ENCODE measurements around the gene BCL10.

Gene BCL10

DNA sequence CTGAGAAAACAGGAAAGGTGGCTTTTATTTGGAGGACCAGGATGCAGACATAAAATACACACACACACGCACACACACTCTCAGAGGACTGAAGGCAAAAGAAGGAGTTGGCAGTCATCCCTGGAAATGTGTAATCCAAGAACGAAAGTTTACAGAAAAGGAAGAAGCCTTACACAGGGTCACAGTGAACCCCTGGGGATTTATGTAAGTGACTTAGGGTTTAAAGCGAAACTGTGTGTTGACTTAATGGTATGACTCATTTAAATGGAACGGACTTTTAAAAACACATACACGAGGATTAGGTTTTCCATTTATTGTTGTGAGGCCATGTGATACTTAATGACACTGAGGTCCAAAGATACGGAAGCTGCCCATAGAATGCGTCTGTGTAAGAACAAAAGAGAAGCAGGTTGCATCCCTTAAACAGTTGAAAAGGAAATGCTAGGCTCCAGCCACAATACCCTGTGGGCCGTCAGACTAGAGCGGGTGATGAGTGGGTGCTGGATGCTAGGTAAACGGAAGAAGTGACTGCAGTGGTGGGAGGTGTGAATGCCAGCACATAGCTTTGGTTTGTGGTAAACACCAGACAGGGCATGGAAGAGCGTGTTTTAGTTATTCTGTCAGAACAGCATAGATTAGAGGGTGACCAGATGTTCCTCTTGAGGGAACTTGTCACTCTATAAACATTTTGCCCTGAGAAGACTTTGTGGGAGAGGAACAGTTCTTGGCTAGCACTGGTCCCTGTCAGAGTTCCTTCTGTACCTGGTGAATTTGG lies 21.6 kb upstream of the BCL10 start:
- DNase-seq, result no peak

DNA sequence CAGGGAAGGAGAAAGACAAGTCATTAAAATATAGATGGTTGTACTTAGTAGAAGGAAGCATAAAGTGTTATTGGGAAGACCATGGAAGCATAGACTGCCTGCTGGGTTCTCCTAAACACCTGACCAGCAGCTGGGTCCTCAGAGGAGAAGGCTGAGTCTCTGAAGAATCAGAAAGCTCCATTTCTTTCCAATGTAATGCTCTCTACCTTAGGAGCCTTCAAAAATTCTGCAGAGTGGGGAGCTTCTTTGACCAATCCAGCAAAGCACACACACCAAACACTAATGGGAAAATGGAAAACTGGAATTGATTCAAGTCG lies 21.1 kb upstream of the BCL10 start:
- DNase-seq, result no peak

GRCh38 chr1:85296980-85297379 lies 20.5 kb upstream of the BCL10 start:
- no peak for DNase-seq

DNA sequence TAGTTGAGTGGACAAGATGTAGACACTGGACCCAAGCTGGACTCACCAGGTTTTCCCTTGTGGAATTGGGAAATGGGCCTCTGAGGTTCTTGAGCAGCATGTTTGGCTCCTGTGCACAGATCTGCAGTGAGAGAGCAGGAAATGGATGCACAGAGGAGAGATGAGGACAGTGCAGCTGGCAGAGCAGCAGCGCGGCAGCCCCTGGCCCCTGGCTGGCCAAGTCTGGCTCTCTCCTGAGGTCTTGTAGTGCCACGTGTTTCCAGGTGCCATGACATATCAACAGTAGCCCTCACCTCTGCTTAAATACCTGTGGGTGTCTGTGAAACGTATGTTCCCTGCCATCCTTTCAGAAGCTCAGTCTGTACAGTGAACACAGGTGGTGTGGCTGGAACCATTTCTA lies 19.2 kb upstream of the BCL10 start:
- DNase-seq, result no peak

DNA sequence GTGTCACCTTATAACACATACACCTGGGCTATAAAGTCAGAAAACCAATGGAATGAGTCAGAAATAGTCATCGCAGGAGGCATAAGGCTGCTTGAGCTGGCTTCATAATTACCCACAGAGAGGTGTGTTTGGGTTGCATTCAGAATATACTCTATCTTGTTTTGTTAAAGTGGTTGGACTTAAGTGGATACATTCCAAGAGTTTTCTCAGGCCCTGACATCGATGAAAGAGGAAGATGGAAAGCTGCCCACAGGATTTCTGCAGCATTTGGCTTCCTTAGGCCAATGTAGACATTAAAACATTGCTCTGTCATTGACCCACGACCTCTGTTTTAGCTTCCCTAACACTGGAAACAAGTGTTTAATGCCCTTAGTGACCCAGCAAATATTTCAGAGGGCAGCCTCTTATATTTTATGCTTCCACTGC lies 18.6 kb upstream of the BCL10 start:
- DNase-seq, result no peak

DNA sequence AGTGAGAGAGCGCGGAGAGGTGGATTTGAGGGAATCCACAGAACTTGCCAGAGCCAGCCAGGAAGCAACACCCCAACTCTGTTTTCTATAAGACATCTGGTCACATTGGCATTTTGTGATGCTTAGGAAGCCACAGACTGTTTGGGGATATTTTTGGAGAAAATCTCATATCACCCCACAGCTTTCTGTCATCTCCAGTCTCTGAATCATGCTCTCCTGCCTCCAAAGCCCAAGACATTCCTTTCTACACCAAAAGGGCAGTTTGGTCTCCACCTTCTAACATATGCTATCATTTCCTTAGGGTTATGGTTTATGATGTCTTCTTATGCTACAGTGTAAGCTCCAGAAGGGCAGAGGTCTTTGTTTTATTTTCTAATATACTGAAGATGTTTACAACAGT lies 14.4 kb upstream of the BCL10 start:
- DNase-seq, result no peak

GRCh38 chr1:85289848-85290335 lies 13.5 kb upstream of the BCL10 start:
- no peak for DNase-seq

DNA sequence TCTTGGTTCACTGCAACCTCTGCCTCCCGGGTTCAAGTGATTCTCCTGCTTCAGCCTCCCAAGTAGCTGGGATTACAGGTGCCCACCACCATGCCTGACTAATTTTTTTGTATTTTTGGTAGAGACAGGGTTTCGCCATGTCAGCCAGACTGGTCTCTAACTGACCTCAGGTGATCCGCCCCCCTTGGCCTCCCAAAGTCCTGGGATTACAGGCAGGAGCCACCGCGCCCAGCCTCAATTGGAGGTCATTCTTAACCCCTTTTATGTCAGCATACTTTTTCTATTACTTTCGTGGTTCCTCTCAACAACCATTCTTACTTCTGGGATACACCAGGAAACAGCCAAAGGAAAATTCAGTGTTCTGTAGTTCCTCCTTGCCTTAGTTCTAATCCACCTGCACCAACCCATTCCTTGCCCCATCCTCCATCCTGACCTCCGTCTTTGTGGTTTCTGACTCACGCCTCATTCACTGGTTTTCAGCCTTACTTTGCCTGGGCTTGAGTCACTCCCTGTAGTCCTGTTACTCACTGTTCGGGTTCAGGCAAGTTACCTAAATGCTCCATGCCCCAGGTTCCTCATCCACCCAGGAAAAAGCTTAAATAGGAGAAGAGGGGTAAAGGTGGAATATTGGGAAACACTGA lies 12.9 kb upstream of the BCL10 start:
- DNase-seq, result no peak

DNA sequence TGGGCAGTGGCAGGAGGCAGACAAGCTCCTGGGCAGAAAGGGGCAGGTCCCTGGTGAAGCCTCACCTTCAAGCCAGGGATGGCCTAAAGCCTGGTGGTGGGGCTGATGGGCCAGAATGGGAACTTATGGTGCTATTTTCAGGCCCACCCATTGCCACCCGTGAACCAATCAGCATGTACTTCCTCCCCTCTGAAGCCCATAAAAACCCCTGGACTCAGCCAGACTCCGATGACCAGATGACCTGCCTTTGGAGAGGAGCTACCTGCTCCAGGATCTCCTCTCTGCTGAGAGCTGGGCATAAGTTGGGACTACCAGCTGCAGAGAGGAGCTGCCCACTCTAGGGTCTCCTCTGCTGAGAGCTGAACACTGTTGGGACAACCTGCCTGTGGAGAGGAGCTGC lies 7.8 kb upstream of the BCL10 start:
- DNase-seq, result no peak

GRCh38 chr1:85283475-85284199 lies 7.2 kb upstream of the BCL10 start:
- DNase-seq, result peak in 1 of 2 experiments; percentile 49

- peak in 1 of 2 experiments; percentile 25 for DNase-seq
Measured at GRCh38 chr1:85282424-85282823, 6.0 kb upstream of the BCL10 start.

GRCh38 chr1:85280636-85281035 lies 4.2 kb upstream of the BCL10 start:
- no peak for DNase-seq

DNA sequence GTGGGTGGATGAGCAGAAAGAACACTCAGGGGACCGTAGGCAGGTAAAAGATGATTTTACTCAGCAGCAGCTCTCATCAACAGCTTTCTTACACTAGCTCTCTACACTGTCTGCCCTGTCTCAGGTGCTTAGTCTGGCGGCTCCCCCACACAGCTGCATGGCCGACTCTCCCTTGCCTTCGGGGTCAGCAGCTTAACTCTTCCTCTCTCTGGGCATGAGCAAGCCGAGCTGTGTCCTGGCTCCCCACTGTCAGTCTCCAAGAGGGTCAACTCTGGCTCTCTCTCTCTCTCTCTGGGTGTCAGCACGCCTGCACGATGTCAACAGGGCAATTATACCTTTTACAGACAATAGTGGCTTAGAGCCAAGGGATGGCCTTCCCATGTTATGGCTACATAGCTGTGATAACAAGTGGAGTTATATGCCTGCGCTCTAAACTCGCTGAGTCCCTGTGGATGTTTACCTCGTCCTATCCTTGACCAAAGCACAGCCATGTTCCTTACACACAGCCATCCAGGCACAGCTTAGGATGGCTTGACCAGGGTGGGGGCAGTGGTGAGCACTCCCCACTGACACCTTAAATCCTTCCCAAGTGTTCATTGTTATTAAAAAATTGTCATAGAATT lies 3.1 kb upstream of the BCL10 start:
- DNase-seq, result no peak

GRCh38 chr1:85278853-85279314 lies 2.5 kb upstream of the BCL10 start:
- DNase-seq, result no peak

DNA sequence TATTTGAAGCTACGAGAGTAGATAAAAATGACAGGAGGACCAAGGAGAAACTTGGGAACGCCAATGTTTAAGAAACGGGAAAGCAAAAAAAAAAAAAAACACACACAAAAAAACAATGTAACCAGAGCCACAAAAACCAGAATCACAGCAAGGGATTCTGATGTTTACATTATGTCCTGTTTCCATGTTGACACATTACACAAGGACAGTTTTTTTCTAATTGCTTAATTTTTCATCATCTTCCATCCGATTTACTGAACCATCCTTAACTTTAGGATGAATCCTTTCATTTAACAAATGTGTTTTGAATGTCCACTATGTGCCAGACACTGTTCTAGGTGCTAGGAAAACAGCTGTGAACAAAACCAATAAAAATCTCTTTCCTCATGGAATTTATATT lies 1.4 kb upstream of the BCL10 start:
- DNase-seq, result no peak

GRCh38 chr1:85276978-85277639 lies 677 bp upstream of the BCL10 start:
- DNase-seq, result peak in 1 of 2 experiments; percentile 41

DNA sequence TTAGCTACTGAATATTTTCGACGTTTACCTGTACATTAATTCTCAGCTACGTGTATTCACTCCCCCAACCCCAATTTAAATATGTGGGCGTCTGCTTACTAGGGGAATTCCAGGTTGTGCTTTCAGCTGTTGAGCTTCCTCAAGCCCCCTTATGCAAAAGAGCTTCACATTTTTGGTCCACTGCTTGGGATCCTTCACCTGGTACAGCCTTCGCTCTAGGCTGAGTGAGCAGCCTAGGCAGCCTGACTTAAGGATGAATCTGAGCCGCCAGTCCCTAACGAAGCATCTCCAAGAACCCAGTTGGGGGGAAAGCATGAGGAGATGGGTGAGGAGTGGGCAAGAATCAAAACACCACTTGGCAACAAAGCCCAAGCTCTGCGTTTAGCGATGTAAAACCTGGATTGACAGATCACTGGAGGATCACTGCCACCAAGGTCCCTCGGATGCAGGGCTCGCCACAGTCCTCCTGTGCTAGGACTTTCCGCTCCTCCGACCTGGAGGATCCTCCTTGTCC lies 674 bp downstream of the BCL10 start:
- DNase-seq, result peak in 1 of 2 experiments; percentile 23

GRCh38 chr1:85274969-85275453 lies 1.4 kb downstream of the BCL10 start:
- no peak for DNase-seq

- no peak for DNase-seq
Measured at GRCh38 chr1:85273397-85273796, 3.0 kb downstream of the BCL10 start.

DNA sequence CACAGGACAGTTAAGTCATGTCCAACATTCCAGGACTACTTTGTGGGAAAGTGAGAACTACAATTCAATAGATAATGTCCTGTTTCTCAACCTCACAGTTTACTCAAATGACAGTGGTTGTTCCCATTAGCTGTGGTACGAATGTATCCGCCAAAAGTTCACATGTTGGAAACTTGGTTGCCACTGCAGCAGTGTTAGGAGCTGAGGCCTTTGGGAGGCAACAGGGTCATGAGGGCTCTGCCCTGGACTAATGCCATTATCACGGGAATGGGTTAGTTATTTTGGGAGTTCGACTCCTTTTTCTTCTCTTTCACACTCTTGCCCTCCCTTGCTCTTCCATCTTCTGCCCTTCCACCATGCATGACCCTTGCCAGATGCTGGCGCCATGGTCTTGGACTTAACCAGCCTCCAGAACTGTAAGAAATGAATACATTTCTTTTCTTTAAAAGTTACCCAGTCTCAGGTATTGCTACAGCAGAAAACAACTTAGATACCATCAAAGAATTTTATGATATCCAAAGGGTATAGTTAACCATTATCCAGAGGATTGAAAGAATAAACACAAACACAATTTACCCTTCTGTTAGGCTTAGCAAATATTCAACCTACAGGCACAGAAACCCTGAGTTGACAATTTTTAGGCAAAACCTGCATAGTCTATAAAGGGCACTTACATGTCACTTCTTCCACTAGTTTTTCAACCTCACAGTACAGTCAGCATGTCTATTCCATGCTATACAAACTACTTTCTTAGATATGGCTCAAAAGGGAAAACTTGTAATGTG lies 7.4 kb downstream of the BCL10 start:
- no peak for DNase-seq

DNA sequence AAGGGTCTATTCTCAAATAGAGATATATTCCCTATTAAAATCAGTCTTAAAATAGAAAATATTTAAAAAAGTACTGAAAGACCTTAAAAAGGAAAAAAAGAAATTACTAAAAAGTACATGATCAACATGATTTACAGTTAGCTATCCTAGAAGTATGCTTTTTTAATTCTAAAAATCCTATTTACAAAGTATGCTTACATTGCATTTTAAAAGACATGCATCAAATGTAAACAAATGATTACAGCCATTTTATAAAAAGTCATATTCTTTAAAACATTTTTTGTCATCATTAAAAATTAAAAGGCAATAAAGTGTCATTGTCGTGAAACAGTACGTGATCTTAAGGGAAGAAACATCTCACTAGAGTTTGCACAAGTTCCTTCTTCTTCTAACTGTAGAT lies 9.1 kb downstream of the BCL10 start:
- DNase-seq, result no peak

- no peak for DNase-seq
Measured at GRCh38 chr1:85264150-85264549, 12.3 kb downstream of the BCL10 start.

All from NCI-H526 (cell line).